Caco-2 (cell line): ENCODE data around the gene RERE. TPM values are rescaled to one million over a fixed set of nuclear protein-coding genes. Genes with fewer than 3 reads are reported as not detected.

ENCODE experiments used
- BruUV-seq: library from RNA; stranded (reverse); fragments of 400-500 nt; replicated peaks from 2 replicates; lab custom pipeline; 2021; lab: Mats Ljungman, UMichigan
- CTCF ChIA-PET: fragments of 300-600 bp; sonication (Branson Sonifier 250); formaldehyde crosslinking; loops from one replicate; lab custom pipeline; 2022; ENCODE audit warnings: antibody characterized with exemption; lab: Charles Lee
- POLR2A ChIA-PET: fragments of 300-600 bp; sonication (Branson Sonifier 250); formaldehyde crosslinking; loops from one replicate; lab custom pipeline; 2022; ENCODE audit warnings: antibody characterized with exemption; lab: Charles Lee
- DNase-seq, 2 experiments: peaks; one replicate each; pipeline versions ENCODE4 v3.0.0 to v3.0.0-alpha.2; 2020 to 2022
- H3K27me3 ChIP-seq: replicated peaks from 2 replicates; pipeline ENCODE4 v1.6.0; 2011; ENCODE audit warnings: low read length; ENCODE audit not compliant: control insufficient read depth, insufficient read depth
- H3K36me3 ChIP-seq: 2 replicates; pipeline ENCODE4 v1.5.1; 2011; ENCODE audit warnings: low read length; ENCODE audit not compliant: control insufficient read depth, insufficient read depth
- H3K4me1 ChIP-seq: fragments of 250-450 bp; sonication (Bioruptor Pico); 2 replicates; pipeline ENCODE4 v1.5.1; 2020; ENCODE audit warnings: mild to moderate bottlenecking
- H3K4me3 ChIP-seq: 2 replicates; pipeline ENCODE4 v1.5.1; 2011; ENCODE audit warnings: low read depth, mild to moderate bottlenecking, control low read depth, low read length
- H3K9me3 ChIP-seq: fragments of 250-450 bp; sonication (Bioruptor Pico); 2 replicates; pipeline ENCODE4 v1.5.1; 2020; ENCODE audit warnings: mild to moderate bottlenecking, moderate library complexity
- H3K27ac Mint-ChIP-seq: one replicate; pipeline ENCODE4 v1.8.0; 2022; ENCODE audit warnings: mixed read lengths; ENCODE audit not compliant: unreplicated experiment
- H3K27me3 Mint-ChIP-seq: one replicate; pipeline ENCODE4 v1.8.0; 2022; ENCODE audit warnings: mixed read lengths; ENCODE audit not compliant: insufficient read depth, unreplicated experiment
- H3K36me3 Mint-ChIP-seq: one replicate; pipeline ENCODE4 v1.8.0; 2022; ENCODE audit warnings: mild to moderate bottlenecking, mixed read lengths; ENCODE audit not compliant: insufficient read depth, unreplicated experiment
- H3K4me1 Mint-ChIP-seq: one replicate; pipeline ENCODE4 v1.8.0; 2022; ENCODE audit warnings: low read depth, mixed read lengths; ENCODE audit not compliant: unreplicated experiment
- H3K4me3 Mint-ChIP-seq: one replicate; pipeline ENCODE4 v1.8.0; 2022; ENCODE audit warnings: mild to moderate bottlenecking, moderate library complexity, mixed read lengths; ENCODE audit not compliant: unreplicated experiment
- H3K9me3 Mint-ChIP-seq: one replicate; pipeline ENCODE4 v1.8.0; 2022; ENCODE audit warnings: mixed read lengths; ENCODE audit not compliant: unreplicated experiment
- CTCF ChIP-seq, 2 experiments: fragments of 200-600 bp in 1 of 2; IDR thresholded peaks; 1 replicate in 1 of 2; 2 replicates in 1 of 2; pipeline versions ENCODE4 v1.5.1 to v1.8.0; 2011 to 2022; ENCODE audit warnings: antibody characterized with exemption in 1 of 2, control low read depth in 1 of 2, inconsistent platforms in 1 of 2, low read depth in 1 of 2, low read length in 1 of 2, mild to moderate bottlenecking in 1 of 2, moderate library complexity in 1 of 2; ENCODE audit not compliant: insufficient read depth in 1 of 2, severe bottlenecking in 1 of 2, unreplicated experiment in 1 of 2
- intact Hi-C: fragments of 100-400 bp; cut with micrococcal nuclease; formaldehyde crosslinking; loops from one replicate; pipeline ENCODE4 v1.10.0; 2022; ENCODE audit not compliant: unreplicated experiment
- total RNA-seq: library from RNA; stranded (reverse); gene quantifications from 2 replicates; pipeline ENCODE4 v1.2.3, GENCODE V29; 2022

Gene RERE
- total RNA-seq, 1 experiment from 2014 or later = 85.2 TPM

GRCh38 chr1:8752411-8752810, 65.0 kb downstream of the RERE start:
- TF ChIP-seq CTCF (IDR thresholded peaks at IDR 0.05; ENCODE audit: insufficient read depth in 1 of 2, low read depth in 1 of 2, low read length in 1 of 2, severe bottlenecking in 1 of 2, unreplicated experiment in 1 of 2) = no peak
- Histone ChIP-seq H3K4me3 (no peak overlapping the region), H3K36me3 (no peaks in the 10 kb centered on the region; the same call in 1 of the 2 replicates), H3K4me1 (0 out of 2 replicates have a peak, but pooled peaks cover 9% of the 10 kb centered on the region), H3K9me3 (no peaks in the 10 kb centered on the region), H3K27me3 (no peaks in the 10 kb centered on the region)
- intact Hi-C loops = no loop called here
- BruUV-seq = no TSS peak
- Mint-ChIP-seq H3K36me3 (no peaks in the 10 kb centered on the region), H3K4me1 (peaks cover 15% of the 10 kb centered on the region), H3K27me3 (no peaks in the 10 kb centered on the region), H3K27ac (no peak overlapping the region), H3K9me3 (peaks cover 6% of the 10 kb centered on the region), H3K4me3 (no peak overlapping the region)
- DNase-seq = no peak
- CTCF ChIA-PET = no interaction called here
- POLR2A ChIA-PET = no interaction called here

- Histone ChIP-seq H3K36me3 (no peaks in the 10 kb centered on the region; the same call in 1 of the 2 replicates), H3K27me3 (no peaks in the 10 kb centered on the region), H3K4me1 (peaks cover 11% of the 10 kb centered on the region; the same call in 1 of the 2 replicates), H3K9me3 (no peaks in the 10 kb centered on the region), H3K4me3 (no peak overlapping the region)
- BruUV-seq = no TSS peak
- TF ChIP-seq CTCF (IDR thresholded peaks at IDR 0.05; ENCODE audit: insufficient read depth in 1 of 2, low read depth in 1 of 2, low read length in 1 of 2, severe bottlenecking in 1 of 2, unreplicated experiment in 1 of 2) = no peak
- no peak for DNase-seq
- intact Hi-C loops = no loop called here
- no peak overlapping the region for H3K27ac Mint-ChIP-seq
- ChIA-PET CTCF (no interaction called here), POLR2A (no interaction called here)
- H3K4me1 Mint-ChIP-seq = peaks cover 15% of the 10 kb centered on the region
- no peaks in the 10 kb centered on the region for H3K27me3 Mint-ChIP-seq
- H3K36me3 Mint-ChIP-seq = no peaks in the 10 kb centered on the region
- H3K9me3 Mint-ChIP-seq = peaks cover 6% of the 10 kb centered on the region
- no peak overlapping the region for H3K4me3 Mint-ChIP-seq
Observed at GRCh38 chr1:8751984-8752383, 65.5 kb downstream of the RERE start.

GRCh38 chr1:8747879-8748825, 69.3 kb downstream of the RERE start:
- peaks cover 6% of the 10 kb centered on the region for H3K36me3 Mint-ChIP-seq
- H3K36me3 ChIP-seq = no peaks in the 10 kb centered on the region; the same call in 1 of the 2 replicates
- intact Hi-C loops = loop anchor here (2.0 to 10.0 kb wide), 2 partner anchors 41 to 97 kb away; no protein-coding TSS in a partner anchor
- no peak overlapping the region for H3K4me3 Mint-ChIP-seq
- peaks cover 32% of the 10 kb centered on the region for H3K4me1 ChIP-seq
- no peak overlapping the region for H3K4me3 ChIP-seq
- no TSS peak for BruUV-seq
- CTCF ChIA-PET = interaction anchor here (0.6 to 0.7 kb wide), 2 partner anchors 61 to 476 kb away, joined by 4 read pairs; no protein-coding TSS in a partner anchor
- no peaks in the 10 kb centered on the region for H3K27me3 ChIP-seq
- POLR2A ChIA-PET = no interaction called here
- peak overlapping the region; percentile 60 for H3K27ac Mint-ChIP-seq
- peaks cover 24% of the 10 kb centered on the region for H3K4me1 Mint-ChIP-seq
- peaks cover 6% of the 10 kb centered on the region for H3K9me3 Mint-ChIP-seq
- no peaks in the 10 kb centered on the region for H3K9me3 ChIP-seq
- H3K27me3 Mint-ChIP-seq = no peaks in the 10 kb centered on the region
- TF ChIP-seq CTCF (IDR thresholded peaks at IDR 0.05; ENCODE audit: insufficient read depth in 1 of 2, low read depth in 1 of 2, low read length in 1 of 2, severe bottlenecking in 1 of 2, unreplicated experiment in 1 of 2) = no peak
- DNase-seq = no peak
